Measurements from ENCODE around the gene ZBTB40.

DNA sequence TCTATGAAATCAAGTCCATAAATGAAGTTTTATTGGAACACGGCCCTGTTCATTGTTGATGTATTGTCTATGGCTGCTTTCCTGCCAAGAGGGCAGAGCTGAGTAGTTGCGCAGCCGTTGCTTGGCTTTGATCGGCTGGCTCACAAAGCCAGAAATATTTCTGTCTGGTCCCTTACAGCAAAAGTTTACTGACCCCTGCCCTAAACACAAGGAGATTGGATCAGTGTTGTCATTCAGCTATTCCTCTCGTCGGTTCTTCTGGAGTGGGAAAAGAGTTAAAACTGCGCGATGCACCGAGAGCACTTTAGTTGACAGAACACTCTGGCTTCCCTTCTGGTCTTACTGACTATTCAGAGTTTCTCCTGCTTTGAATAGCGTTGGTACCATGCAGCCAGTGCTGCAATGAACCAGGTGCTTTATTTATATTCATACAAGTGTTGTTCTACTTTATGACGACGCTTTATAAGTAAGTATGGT lies 868 bp downstream of the ZBTB40 start:
- TF ChIP-seq, protein P1, sequence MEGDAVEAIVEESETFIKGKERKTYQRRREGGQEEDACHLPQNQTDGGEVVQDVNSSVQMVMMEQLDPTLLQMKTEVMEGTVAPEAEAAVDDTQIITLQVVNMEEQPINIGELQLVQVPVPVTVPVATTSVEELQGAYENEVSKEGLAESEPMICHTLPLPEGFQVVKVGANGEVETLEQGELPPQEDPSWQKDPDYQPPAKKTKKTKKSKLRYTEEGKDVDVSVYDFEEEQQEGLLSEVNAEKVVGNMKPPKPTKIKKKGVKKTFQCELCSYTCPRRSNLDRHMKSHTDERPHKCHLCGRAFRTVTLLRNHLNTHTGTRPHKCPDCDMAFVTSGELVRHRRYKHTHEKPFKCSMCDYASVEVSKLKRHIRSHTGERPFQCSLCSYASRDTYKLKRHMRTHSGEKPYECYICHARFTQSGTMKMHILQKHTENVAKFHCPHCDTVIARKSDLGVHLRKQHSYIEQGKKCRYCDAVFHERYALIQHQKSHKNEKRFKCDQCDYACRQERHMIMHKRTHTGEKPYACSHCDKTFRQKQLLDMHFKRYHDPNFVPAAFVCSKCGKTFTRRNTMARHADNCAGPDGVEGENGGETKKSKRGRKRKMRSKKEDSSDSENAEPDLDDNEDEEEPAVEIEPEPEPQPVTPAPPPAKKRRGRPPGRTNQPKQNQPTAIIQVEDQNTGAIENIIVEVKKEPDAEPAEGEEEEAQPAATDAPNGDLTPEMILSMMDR (IDR thresholded peaks at IDR 0.05 in 4 of 5, conservative IDR thresholded peaks at IDR 0.05 in 1 of 5), result no peak
- no peak for TF ChIP-seq POLR2A (IDR thresholded peaks at IDR 0.05)

Measured in gastrocnemius medialis (tissue), 4 donors.